Sigmoid colon (tissue), 4 donors: ENCODE data around the gene CYSLTR1.

Experiments used
- CTCF ChIP-seq, 4 experiments: fragments of 450-650 bp in 3 of 4; fragments of 200-600 bp in 1 of 4; IDR thresholded peaks; one replicate each; pipeline ENCODE4 v1.5.1; 2016 to 2019; ENCODE audit warnings: antibody characterized with exemption in 4 of 4, mild to moderate bottlenecking in 3 of 4, moderate library complexity in 2 of 4
- EP300 ChIP-seq, 4 donors: sonication (generic); formaldehyde crosslinking; IDR thresholded peaks; one replicate each; pipeline ENCODE4 v1.6.1; 2017; ENCODE audit warnings: antibody characterized with exemption in 4 of 4
- POLR2A ChIP-seq, 2 donors: fragments of 450-650 bp; IDR thresholded peaks; one replicate each; pipeline ENCODE4 v1.6.1; 2016; ENCODE audit warnings: antibody characterized with exemption in 2 of 2, mild to moderate bottlenecking in 2 of 2, moderate library complexity in 2 of 2
- POLR2AphosphoS5 ChIP-seq, 4 donors: sonication (generic); formaldehyde crosslinking; IDR thresholded peaks; one replicate each; pipeline ENCODE4 v1.6.1; 2017; ENCODE audit warnings: antibody characterized with exemption in 4 of 4

GRCh38 chrX:78283511-78283910 is 43.9 kb downstream of the CYSLTR1 start:
- TF ChIP-seq CTCF (IDR thresholded peaks at IDR 0.05) (no peak), EP300 (IDR thresholded peaks at IDR 0.05) (no peak), POLR2A (IDR thresholded peaks at IDR 0.05) (no peak), POLR2AphosphoS5 (IDR thresholded peaks at IDR 0.05) (no peak)
